DND-41 (cell line): ENCODE measurements around the gene SLC16A10.

Experiments
- EZH2 ChIP-seq: IDR thresholded peaks from 3 replicates; pipeline ENCODE4 v1.6.1; 2012; ENCODE audit warnings: borderline replicate concordance, low read depth, mild to moderate bottlenecking, moderate library complexity, low read length, inconsistent platforms; ENCODE audit not compliant: severe bottlenecking
- TF ChIP-seq, protein P1 (sequence below): IDR thresholded peaks from 2 replicates; pipeline ENCODE4 v1.5.1; 2012; ENCODE audit warnings: borderline replicate concordance, low read length, moderate library complexity, mild to moderate bottlenecking; ENCODE audit not compliant: poor library complexity, severe bottlenecking; ENCODE audit errors: extremely low read depth

GRCh38 chr6:111177131-111177530 is 89.8 kb downstream of the SLC16A10 start:
- TF ChIP-seq, protein P1, sequence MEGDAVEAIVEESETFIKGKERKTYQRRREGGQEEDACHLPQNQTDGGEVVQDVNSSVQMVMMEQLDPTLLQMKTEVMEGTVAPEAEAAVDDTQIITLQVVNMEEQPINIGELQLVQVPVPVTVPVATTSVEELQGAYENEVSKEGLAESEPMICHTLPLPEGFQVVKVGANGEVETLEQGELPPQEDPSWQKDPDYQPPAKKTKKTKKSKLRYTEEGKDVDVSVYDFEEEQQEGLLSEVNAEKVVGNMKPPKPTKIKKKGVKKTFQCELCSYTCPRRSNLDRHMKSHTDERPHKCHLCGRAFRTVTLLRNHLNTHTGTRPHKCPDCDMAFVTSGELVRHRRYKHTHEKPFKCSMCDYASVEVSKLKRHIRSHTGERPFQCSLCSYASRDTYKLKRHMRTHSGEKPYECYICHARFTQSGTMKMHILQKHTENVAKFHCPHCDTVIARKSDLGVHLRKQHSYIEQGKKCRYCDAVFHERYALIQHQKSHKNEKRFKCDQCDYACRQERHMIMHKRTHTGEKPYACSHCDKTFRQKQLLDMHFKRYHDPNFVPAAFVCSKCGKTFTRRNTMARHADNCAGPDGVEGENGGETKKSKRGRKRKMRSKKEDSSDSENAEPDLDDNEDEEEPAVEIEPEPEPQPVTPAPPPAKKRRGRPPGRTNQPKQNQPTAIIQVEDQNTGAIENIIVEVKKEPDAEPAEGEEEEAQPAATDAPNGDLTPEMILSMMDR: no peak
- no peak for TF ChIP-seq EZH2
